ENCODE measurements around the gene S100G. TPM values are rescaled to one million over a fixed set of nuclear protein-coding genes. Genes with fewer than 3 reads are reported as not detected.

Gene S100G
- total RNA-seq, 3 donors from 2014 or later (not counting 1 experiment from before 2014, with no cell fraction given) = not detected

DNA sequence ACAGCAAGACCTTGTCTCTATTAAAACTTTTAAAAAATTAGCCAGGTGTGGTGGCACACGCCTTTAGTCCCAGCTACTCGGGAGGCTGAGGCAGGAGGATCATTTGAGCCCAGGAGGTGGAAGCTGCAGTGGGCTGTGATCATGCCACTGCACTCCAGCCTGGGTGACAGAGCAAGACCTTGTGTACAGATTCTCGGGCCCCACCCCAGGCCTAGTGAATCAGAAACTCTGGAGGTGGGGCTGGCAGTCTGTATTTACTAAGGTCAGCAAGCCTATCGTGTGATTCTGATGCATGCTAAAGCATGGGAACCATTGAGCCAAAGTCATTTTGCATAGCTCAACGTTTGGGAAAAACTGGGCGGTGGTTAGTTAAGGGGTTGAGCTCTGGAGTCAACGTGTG, 3.5 kb downstream of the S100G start:
- ATAC-seq (no peak), DNase-seq (no peak)
- H3K36me3 ChIP-seq (ENCODE audit: control insufficient read depth, insufficient read depth, low read length) = no peaks in the 10 kb centered on the region
- Mint-ChIP-seq H3K27me3 (ENCODE audit: low read depth in 2 of 2) (peaks cover 0 to 14% of the 10 kb centered on the region in 2 donors), H3K9me3 (no peaks in the 10 kb centered on the region), H3K4me3 (no peak overlapping the region), H3K4me1 (no peaks in the 10 kb centered on the region), H3K36me3 (no peaks in the 10 kb centered on the region), H3K27ac (no peak overlapping the region)
- H3K4me1 ChIP-seq (ENCODE audit: control insufficient read depth, insufficient read depth, low read length) = no peaks in the 10 kb centered on the region
- no peaks in the 10 kb centered on the region for H3K27me3 ChIP-seq (ENCODE audit: control insufficient read depth, insufficient read depth, low read length)
- WGBS (ENCODE audit: insufficient coverage) = 85% methylated on average over 7 of the region's 7 CpGs
- TF ChIP-seq, protein P1, sequence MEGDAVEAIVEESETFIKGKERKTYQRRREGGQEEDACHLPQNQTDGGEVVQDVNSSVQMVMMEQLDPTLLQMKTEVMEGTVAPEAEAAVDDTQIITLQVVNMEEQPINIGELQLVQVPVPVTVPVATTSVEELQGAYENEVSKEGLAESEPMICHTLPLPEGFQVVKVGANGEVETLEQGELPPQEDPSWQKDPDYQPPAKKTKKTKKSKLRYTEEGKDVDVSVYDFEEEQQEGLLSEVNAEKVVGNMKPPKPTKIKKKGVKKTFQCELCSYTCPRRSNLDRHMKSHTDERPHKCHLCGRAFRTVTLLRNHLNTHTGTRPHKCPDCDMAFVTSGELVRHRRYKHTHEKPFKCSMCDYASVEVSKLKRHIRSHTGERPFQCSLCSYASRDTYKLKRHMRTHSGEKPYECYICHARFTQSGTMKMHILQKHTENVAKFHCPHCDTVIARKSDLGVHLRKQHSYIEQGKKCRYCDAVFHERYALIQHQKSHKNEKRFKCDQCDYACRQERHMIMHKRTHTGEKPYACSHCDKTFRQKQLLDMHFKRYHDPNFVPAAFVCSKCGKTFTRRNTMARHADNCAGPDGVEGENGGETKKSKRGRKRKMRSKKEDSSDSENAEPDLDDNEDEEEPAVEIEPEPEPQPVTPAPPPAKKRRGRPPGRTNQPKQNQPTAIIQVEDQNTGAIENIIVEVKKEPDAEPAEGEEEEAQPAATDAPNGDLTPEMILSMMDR (IDR thresholded peaks at IDR 0.05) = no peak
- H3K4me3 ChIP-seq (ENCODE audit: low read length) = no peak overlapping the region
- no peak overlapping the region for H3K27ac ChIP-seq (ENCODE audit: low read length)
- intact Hi-C loops (cut with micrococcal nuclease) = no loop called here
- no peaks in the 10 kb centered on the region for H3K9me3 ChIP-seq (ENCODE audit: control insufficient read depth, insufficient read depth, low read length)

DNA sequence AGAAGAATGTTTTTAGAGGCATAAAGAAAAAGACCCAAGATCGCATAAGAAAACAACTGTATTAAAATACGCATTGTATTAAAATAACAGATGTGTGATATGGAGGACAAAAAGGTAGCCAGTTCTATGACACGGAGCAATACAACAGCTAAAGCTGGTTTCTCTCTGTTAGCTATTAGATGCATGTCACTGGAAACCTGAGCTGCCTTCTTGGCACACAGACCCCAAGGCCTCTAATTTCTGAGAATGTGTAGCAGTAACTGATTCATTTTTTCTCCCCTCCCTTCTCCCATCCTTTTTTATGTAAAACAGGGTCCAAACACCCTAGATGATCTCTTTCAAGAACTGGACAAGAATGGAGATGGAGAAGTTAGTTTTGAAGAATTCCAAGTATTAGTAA, 4.1 kb downstream of the S100G start:
- H3K27me3 ChIP-seq (ENCODE audit: control insufficient read depth, insufficient read depth, low read length) = no peaks in the 10 kb centered on the region
- DNase-seq = no peak
- H3K9me3 ChIP-seq (ENCODE audit: control insufficient read depth, insufficient read depth, low read length) = no peaks in the 10 kb centered on the region
- Mint-ChIP-seq H3K27ac (no peak overlapping the region), H3K36me3 (no peaks in the 10 kb centered on the region), H3K4me1 (no peaks in the 10 kb centered on the region), H3K27me3 (ENCODE audit: low read depth in 2 of 2) (peaks cover 0 to 14% of the 10 kb centered on the region in 2 donors), H3K9me3 (no peaks in the 10 kb centered on the region), H3K4me3 (no peak overlapping the region)
- TF ChIP-seq, protein P1 (IDR thresholded peaks at IDR 0.05) = no peak
- H3K4me1 ChIP-seq (ENCODE audit: control insufficient read depth, insufficient read depth, low read length) = no peaks in the 10 kb centered on the region
- H3K27ac ChIP-seq (ENCODE audit: low read length) = no peak overlapping the region
- no peaks in the 10 kb centered on the region for H3K36me3 ChIP-seq (ENCODE audit: control insufficient read depth, insufficient read depth, low read length)
- H3K4me3 ChIP-seq (ENCODE audit: low read length) = no peak overlapping the region
- 100% methylated on average over 1 of the region's 3 CpGs for WGBS (ENCODE audit: insufficient coverage)
- no peak for ATAC-seq
- intact Hi-C loops (cut with micrococcal nuclease) = no loop called here

DNA sequence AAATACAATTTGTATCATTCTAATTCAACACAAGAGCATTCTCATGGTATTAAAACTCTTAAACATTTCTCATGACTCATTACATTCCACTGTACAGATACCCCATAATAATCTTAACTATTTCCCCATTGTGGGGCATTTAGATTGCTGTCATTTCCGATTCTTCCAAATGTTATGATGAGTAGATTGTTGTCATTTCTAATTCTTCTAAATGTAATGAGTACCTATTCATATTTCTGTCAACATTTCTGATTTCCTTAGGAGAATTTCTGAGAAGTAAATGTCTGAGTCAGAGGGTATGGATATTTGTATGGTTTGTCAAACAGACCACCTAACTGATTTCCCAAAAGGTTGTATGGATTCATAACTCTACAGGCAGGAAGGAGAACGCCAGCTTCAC, 8.3 kb downstream of the S100G start:
- WGBS (ENCODE audit: insufficient coverage) = no CpG with 5 or more reads among the region's 2 CpGs
- no peaks in the 10 kb centered on the region for H3K36me3 Mint-ChIP-seq
- ATAC-seq (no peak), DNase-seq (no peak)
- H3K9me3 Mint-ChIP-seq = no peaks in the 10 kb centered on the region
- no peak overlapping the region for H3K4me3 ChIP-seq (ENCODE audit: low read length)
- H3K4me3 Mint-ChIP-seq = no peak overlapping the region
- H3K27me3 Mint-ChIP-seq (ENCODE audit: low read depth in 2 of 2) = peaks cover 0 to 6% of the 10 kb centered on the region in 2 donors
- intact Hi-C loops (cut with micrococcal nuclease) = no loop called here
- H3K36me3 ChIP-seq (ENCODE audit: control insufficient read depth, insufficient read depth, low read length) = no peaks in the 10 kb centered on the region
- H3K9me3 ChIP-seq (ENCODE audit: control insufficient read depth, insufficient read depth, low read length) = no peaks in the 10 kb centered on the region
- H3K27me3 ChIP-seq (ENCODE audit: control insufficient read depth, insufficient read depth, low read length) = no peaks in the 10 kb centered on the region
- TF ChIP-seq, protein P1 (IDR thresholded peaks at IDR 0.05) = no peak
- no peak overlapping the region for H3K27ac Mint-ChIP-seq
- no peaks in the 10 kb centered on the region for H3K4me1 Mint-ChIP-seq
- H3K27ac ChIP-seq (ENCODE audit: low read length) = no peak overlapping the region
- no peaks in the 10 kb centered on the region for H3K4me1 ChIP-seq (ENCODE audit: control insufficient read depth, insufficient read depth, low read length)

DNA sequence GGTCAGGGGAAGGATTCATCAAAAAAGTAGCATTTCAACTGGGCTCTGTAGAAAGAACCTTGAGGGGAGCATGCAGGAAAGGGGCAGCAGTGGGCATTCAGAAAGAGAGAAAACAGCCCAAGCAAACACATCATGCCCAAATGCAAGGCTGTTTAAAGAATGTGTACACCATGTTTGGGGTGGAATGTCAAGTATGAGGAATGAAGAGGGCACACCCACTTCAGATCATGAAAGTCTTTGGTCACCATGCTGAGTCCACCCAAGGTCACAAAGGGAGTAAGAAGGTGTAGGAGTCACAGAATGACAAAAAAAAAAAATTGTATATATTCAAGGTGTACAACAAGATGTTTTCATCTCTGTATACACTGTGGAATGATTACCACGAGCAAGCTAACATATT, 9.4 kb downstream of the S100G start:
- no peak overlapping the region for H3K27ac Mint-ChIP-seq
- no peak for ATAC-seq
- Histone ChIP-seq H3K4me1 (ENCODE audit: control insufficient read depth, insufficient read depth, low read length) (no peaks in the 10 kb centered on the region), H3K27me3 (ENCODE audit: control insufficient read depth, insufficient read depth, low read length) (no peaks in the 10 kb centered on the region), H3K36me3 (ENCODE audit: control insufficient read depth, insufficient read depth, low read length) (no peaks in the 10 kb centered on the region), H3K9me3 (ENCODE audit: control insufficient read depth, insufficient read depth, low read length) (no peaks in the 10 kb centered on the region), H3K27ac (ENCODE audit: low read length) (no peak overlapping the region), H3K4me3 (ENCODE audit: low read length) (no peak overlapping the region)
- peaks cover 0 to 6% of the 10 kb centered on the region in 2 donors for H3K27me3 Mint-ChIP-seq (ENCODE audit: low read depth in 2 of 2)
- no peaks in the 10 kb centered on the region for H3K9me3 Mint-ChIP-seq
- no peaks in the 10 kb centered on the region for H3K36me3 Mint-ChIP-seq
- no CpG with 5 or more reads among the region's 1 CpG for WGBS (ENCODE audit: insufficient coverage)
- no peak overlapping the region for H3K4me3 Mint-ChIP-seq
- TF ChIP-seq, protein P1 (IDR thresholded peaks at IDR 0.05) = no peak
- DNase-seq = no peak
- no peaks in the 10 kb centered on the region for H3K4me1 Mint-ChIP-seq
- intact Hi-C loops (cut with micrococcal nuclease) = no loop called here
